Breast epithelium (tissue), 3 donors: Measurements from ENCODE around the gene MYO5B.

Experiments used
- CTCF ChIP-seq, 3 donors: fragments of 450-650 bp; IDR thresholded peaks; one replicate each; pipeline ENCODE4 v1.5.1; 2016 to 2017; ENCODE audit warnings: antibody characterized with exemption in 3 of 3, mild to moderate bottlenecking in 3 of 3, moderate library complexity in 3 of 3
- POLR2A ChIP-seq: fragments of 450-650 bp; IDR thresholded peaks from one replicate; pipeline ENCODE4 v1.6.1; 2016; ENCODE audit warnings: antibody characterized with exemption, mild to moderate bottlenecking, moderate library complexity
- POLR2AphosphoS5 ChIP-seq, 3 donors: sonication (generic); formaldehyde crosslinking; IDR thresholded peaks; one replicate each; pipeline ENCODE4 v1.6.1; 2017; ENCODE audit warnings: antibody characterized with exemption in 3 of 3

- TF ChIP-seq CTCF (IDR thresholded peaks at IDR 0.05) (no peak), POLR2A (no peak), POLR2AphosphoS5 (IDR thresholded peaks at IDR 0.05) (no peak)
Measured at GRCh38 chr18:49904871-49905555, 289.9 kb downstream of the MYO5B start.
